H1 (cell line): Measurements from ENCODE around the gene WASF3. TPM values are rescaled to one million over a fixed set of nuclear protein-coding genes. Genes with fewer than 3 reads are reported as not detected.

Experiments used
- CTCF ChIA-PET: fragments of 300-600 bp; sonication (Branson Sonifier 250); formaldehyde crosslinking; loops from one replicate; lab custom pipeline; 2021; ENCODE audit not compliant: partially characterized antibody; lab: Charles Lee
- POLR2A ChIA-PET: fragments of 300-600 bp; sonication (Branson Sonifier 250); formaldehyde crosslinking; loops from one replicate; lab custom pipeline; 2021; ENCODE audit warnings: inconsistent platforms; ENCODE audit not compliant: partially characterized antibody; lab: Charles Lee
- DNase-seq, 2 experiments: peaks; one replicate each; pipeline versions ENCODE4 v3.0.0 to v3.0.0-alpha.2; 2010 to 2022; ENCODE audit warnings: low spot score in 2 of 2, low read depth in 1 of 2, mixed read lengths in 1 of 2
- FAIRE-seq: peaks from 2 replicates; lab custom pipeline; 2011; peaks lifted over from hg19 to GRCh38; lab: Jason Lieb, UNC
- H2AFZ ChIP-seq: 2 replicates; pipeline ENCODE4 v1.8.1; 2012; ENCODE audit warnings: low read length, inconsistent platforms
- H2AK5ac ChIP-seq: 2 replicates; pipeline ENCODE4 v1.6.1; 2013; ENCODE audit warnings: low read depth, low read length
- H2BK120ac ChIP-seq: replicated peaks from 2 replicates; pipeline ENCODE3; 2013; ENCODE audit warnings: low read depth, low read length, inconsistent platforms
- H2BK12ac ChIP-seq: 2 replicates; pipeline ENCODE4 v1.6.1; 2013; ENCODE audit warnings: low read depth, low read length
- H2BK15ac ChIP-seq: 2 replicates; pipeline ENCODE4 v1.6.1; 2013; ENCODE audit warnings: low read length
- H2BK20ac ChIP-seq: 2 replicates; pipeline ENCODE4 v1.6.1; 2013; ENCODE audit warnings: low read length
- H2BK5ac ChIP-seq: 2 replicates; pipeline ENCODE4 v1.6.1; 2013; ENCODE audit warnings: low read depth, low read length
- H3K14ac ChIP-seq: 2 replicates; pipeline ENCODE4 v1.6.1; 2013; ENCODE audit warnings: inconsistent platforms; ENCODE audit not compliant: insufficient read length
- H3K18ac ChIP-seq: 2 replicates; pipeline ENCODE4 v1.6.1; 2013; ENCODE audit warnings: low read length; ENCODE audit errors: extremely low read depth
- H3K23ac ChIP-seq: 2 replicates; pipeline ENCODE4 v1.6.1; 2013; ENCODE audit warnings: inconsistent platforms; ENCODE audit not compliant: insufficient read length
- H3K23me2 ChIP-seq: 2 replicates; pipeline ENCODE4 v1.6.1; 2013; ENCODE audit warnings: low read depth, low read length
- H3K27ac ChIP-seq: 2 replicates; pipeline ENCODE4 v1.6.1; 2011; ENCODE audit warnings: low read depth, low read length, inconsistent platforms
- H3K27me3 ChIP-seq, 4 experiments: replicated peaks in 1 of 4; 1 replicate in 1 of 4; 2 replicates in 3 of 4; pipeline versions ENCODE4 v1.6.1 to v1.8.1; 2011 to 2013; ENCODE audit warnings: low read length in 3 of 4, mild to moderate bottlenecking in 3 of 4, inconsistent platforms in 2 of 4, mixed read lengths in 2 of 4, moderate library complexity in 1 of 4; ENCODE audit not compliant: control insufficient read depth in 3 of 4, insufficient read depth in 3 of 4; ENCODE audit errors: extremely low read depth in 1 of 4
- H3K36me3 ChIP-seq, 4 experiments: 2 replicates each; pipeline versions ENCODE4 v1.6.1 to v1.8.1; 2011 to 2013; ENCODE audit warnings: mild to moderate bottlenecking in 4 of 4, low read length in 3 of 4, moderate library complexity in 2 of 4, control low read depth in 1 of 4, inconsistent platforms in 1 of 4; ENCODE audit not compliant: insufficient read depth in 4 of 4, control insufficient read depth in 2 of 4
- H3K4ac ChIP-seq: replicated peaks from 2 replicates; pipeline ENCODE3; 2013; ENCODE audit warnings: low read length, low read depth, mixed read lengths, inconsistent platforms; ENCODE audit not compliant: insufficient read length
- H3K4me1 ChIP-seq, 4 experiments: replicated peaks in 1 of 4; 1 replicate in 1 of 4; 2 replicates in 3 of 4; pipeline versions ENCODE4 v1.6.1 to v1.8.1; 2011 to 2013; ENCODE audit warnings: low read length in 3 of 4, inconsistent platforms in 2 of 4, mixed read lengths in 1 of 4; ENCODE audit not compliant: insufficient read depth in 4 of 4, control insufficient read depth in 3 of 4
- H3K4me2 ChIP-seq, 2 experiments: 2 replicates each; pipeline versions ENCODE4 v1.6.1 to v1.8.1; 2011 to 2013; ENCODE audit warnings: low read depth in 2 of 2, low read length in 2 of 2, control low read depth in 1 of 2, inconsistent platforms in 1 of 2, mild to moderate bottlenecking in 1 of 2; ENCODE audit not compliant: insufficient read depth in 1 of 2
- H3K4me3 ChIP-seq, 4 experiments: fragments of 200-600, 300-600 bp in 1 of 4; sonication (generic), shearing (Covaris generic), sonication (Bioruptor Twin) in 1 of 4; 2 replicates each; pipeline versions ENCODE4 v1.5.1 to v1.8.1; 2011 to 2016; ENCODE audit warnings: low read length in 4 of 4, low read depth in 3 of 4, control low read depth in 2 of 4, inconsistent platforms in 2 of 4, mild to moderate bottlenecking in 2 of 4, mixed read lengths in 1 of 4, moderate library complexity in 1 of 4; ENCODE audit not compliant: insufficient read depth in 2 of 4; ENCODE audit errors: extremely low read depth in 1 of 4
- H3K56ac ChIP-seq: replicated peaks from 2 replicates; pipeline ENCODE3; 2013; ENCODE audit warnings: low read depth, mild to moderate bottlenecking, mixed read lengths, low read length, inconsistent platforms; ENCODE audit not compliant: insufficient read length
- H3K79me1 ChIP-seq: 2 replicates; pipeline ENCODE4 v1.6.1; 2013; ENCODE audit warnings: low read depth, low read length, control low read depth
- H3K79me2 ChIP-seq, 2 experiments: 2 replicates each; pipeline versions ENCODE4 v1.6.1 to v1.8.1; 2012 to 2013; ENCODE audit warnings: low read length in 2 of 2, mild to moderate bottlenecking in 2 of 2, inconsistent platforms in 1 of 2; ENCODE audit not compliant: insufficient read depth in 2 of 2, control insufficient read depth in 1 of 2
- H3K9ac ChIP-seq, 4 experiments: replicated peaks in 1 of 4; 1 replicate in 1 of 4; 2 replicates in 3 of 4; pipeline versions ENCODE4 v1.6.1 to v1.8.1; 2011 to 2013; ENCODE audit warnings: low read depth in 3 of 4, low read length in 3 of 4, control low read depth in 2 of 4, mild to moderate bottlenecking in 2 of 4, moderate library complexity in 2 of 4, inconsistent platforms in 1 of 4; ENCODE audit errors: extremely low read depth in 1 of 4
- H3K9me3 ChIP-seq, 2 experiments: 2 replicates each; pipeline versions ENCODE4 v1.6.1 to v1.8.1; 2012 to 2013; ENCODE audit warnings: mild to moderate bottlenecking in 2 of 2, moderate library complexity in 2 of 2, control low read depth in 1 of 2, inconsistent platforms in 1 of 2, low read depth in 1 of 2, low read length in 1 of 2, mixed read lengths in 1 of 2; ENCODE audit not compliant: insufficient read depth in 2 of 2
- H4K20me1 ChIP-seq, 2 experiments: replicated peaks in 1 of 2; 2 replicates each; pipeline versions ENCODE3 to v1.8.1; 2011 to 2013; ENCODE audit warnings: inconsistent platforms in 2 of 2, low read length in 2 of 2, mild to moderate bottlenecking in 1 of 2; ENCODE audit not compliant: insufficient read depth in 2 of 2, control insufficient read depth in 1 of 2
- H4K5ac ChIP-seq: 2 replicates; pipeline ENCODE4 v1.6.1; 2013; ENCODE audit warnings: low read length, low read depth, mixed read lengths, inconsistent platforms; ENCODE audit not compliant: insufficient read length
- H4K8ac ChIP-seq: 2 replicates; pipeline ENCODE4 v1.8.0; 2013; ENCODE audit warnings: mild to moderate bottlenecking, moderate library complexity, low read length, inconsistent platforms; ENCODE audit not compliant: insufficient read depth; ENCODE audit errors: extremely low read depth
- H4K91ac ChIP-seq: replicated peaks from 2 replicates; pipeline ENCODE3; 2013; ENCODE audit warnings: low read length, mixed read lengths, inconsistent platforms; ENCODE audit not compliant: insufficient read length
- MAFK ChIP-seq: IDR thresholded peaks from 2 replicates; pipeline ENCODE4 v1.6.1; 2012; ENCODE audit warnings: low read depth, mild to moderate bottlenecking, improper control_type of control experiment, low read length
- NRF1 ChIP-seq: IDR thresholded peaks from 2 replicates; pipeline ENCODE4 v1.6.1; 2011; ENCODE audit warnings: mild to moderate bottlenecking, low read depth, low read length, improper control_type of control experiment
- RFX5 ChIP-seq: IDR thresholded peaks from 2 replicates; pipeline ENCODE4 v1.6.1; 2011; ENCODE audit warnings: low read depth, low read length, improper control_type of control experiment, borderline replicate concordance
- SRF ChIP-seq: IDR thresholded peaks from 2 replicates; pipeline ENCODE4 v1.6.1; 2011; ENCODE audit warnings: mild to moderate bottlenecking, low read depth, low read length, moderate library complexity
- TBP ChIP-seq: IDR thresholded peaks from 2 replicates; pipeline ENCODE4 v1.6.1; 2011; ENCODE audit warnings: low read depth, low read length, improper control_type of control experiment
- WGBS, 2 experiments: shearing (Covaris generic) in 1 of 2; methylation state at CpG; one replicate each; pipeline versions ENCODE4 v1.1.6 to v1.1.7; 2013 to 2015; ENCODE audit warnings: low lambda C conversion rate in 2 of 2, mixed read lengths in 2 of 2, inconsistent platforms in 1 of 2, low coverage in 1 of 2, missing lambda C conversion rate in 1 of 2; ENCODE audit not compliant: insufficient replicate concordance in 2 of 2, insufficient coverage in 1 of 2, insufficient read length in 1 of 2; ENCODE audit errors: extremely low coverage in 1 of 2, missing lambda C conversion rate in 1 of 2; 5-methylcytosine and 5-hydroxymethylcytosine counted together
- polyA plus RNA-seq, 7 experiments: library from polyadenylated mRNA; depleted of rRNA in 3 of 7; stranded (reverse) in 5 of 7; unstranded in 2 of 7; fragments of >200 nt in 5 of 7; fragments of 200-250 nt in 2 of 7; gene quantifications; 1 replicate in 5 of 7; 2 replicates in 1 of 7; 4 replicates in 1 of 7; pipeline versions ENCODE4 v1.2.1 to v1.2.3, GENCODE V29; 2011 to 2013; ENCODE audit warnings: missing spikeins in 2 of 7, mixed read lengths in 2 of 7
- total RNA-seq: library from RNA; stranded (reverse); fragmentation: NEBNext Ultra II Directional; extraction: Animal tissue kit (Norgen Biotek cat#: 25700); gene quantifications from 2 replicates; pipeline ENCODE4 v1.2.1, GENCODE V29; 2021

Gene WASF3
- total and polyA plus RNA-seq, 2 of the 8 experiments (the other 6 are each of a cell fraction or from before 2014, with no cell fraction given) = 18.7 to 39.8 TPM

GRCh38 chr13:26590379-26590778, 32.9 kb downstream of the WASF3 start:
- H2BK15ac ChIP-seq = no peak overlapping the region
- no peak overlapping the region for H3K56ac ChIP-seq
- peaks cover 0 to 1% (median 0%) of the 10 kb centered on the region in 4 experiments; a peak in 1 of 7 replicates for H3K27me3 ChIP-seq
- no peaks in the 10 kb centered on the region for H3K9me3 ChIP-seq
- H3K18ac ChIP-seq = no peak overlapping the region
- no peak overlapping the region for H4K8ac ChIP-seq
- H3K4me3 ChIP-seq = no peak overlapping the region
- no peak for FAIRE-seq
- TF ChIP-seq SRF = no peak
- no peak for TF ChIP-seq NRF1
- no peak for TF ChIP-seq MAFK
- no peak for TF ChIP-seq RFX5
- no peak for TF ChIP-seq TBP
- H3K23me2 ChIP-seq = no peaks in the 10 kb centered on the region; the same call in 1 of the 2 replicates
- H2BK20ac ChIP-seq = no peak overlapping the region
- H2AK5ac ChIP-seq = no peak overlapping the region
- H3K4me1 ChIP-seq = peaks cover 0 to 3% (median under 1%) of the 10 kb centered on the region in 4 experiments; a peak in 2 of 7 replicates
- no peak overlapping the region for H3K27ac ChIP-seq
- ChIA-PET CTCF (interaction anchor here (1.2 to 2.1 kb wide), 3 partner anchors 10 to 38 kb away, joined by 3 to 6 read pairs (median 3); no protein-coding TSS in a partner anchor), POLR2A (no interaction called here)
- H3K23ac ChIP-seq = no peak overlapping the region
- no peak overlapping the region for H2BK12ac ChIP-seq
- no peak overlapping the region for H4K91ac ChIP-seq
- no peak overlapping the region for H4K5ac ChIP-seq
- DNase-seq = no peak
- no peak overlapping the region for H3K4ac ChIP-seq
- H2AFZ ChIP-seq = no peak overlapping the region
- H3K9ac ChIP-seq = no peak overlapping the region
- H3K79me2 ChIP-seq = peaks cover 0 to 66% of the 10 kb centered on the region in 2 experiments; a peak in 2 of 4 replicates
- no peaks in the 10 kb centered on the region for H3K36me3 ChIP-seq
- H4K20me1 ChIP-seq = peaks cover 1 to 11% of the 10 kb centered on the region in 2 experiments
- H3K4me2 ChIP-seq = no peak overlapping the region
- H3K79me1 ChIP-seq = peaks cover 2% of the 10 kb centered on the region; the same call in 1 of the 2 replicates
- no peak overlapping the region for H2BK120ac ChIP-seq
- no peak overlapping the region for H3K14ac ChIP-seq
- no peak overlapping the region for H2BK5ac ChIP-seq
- WGBS, 2 experiments = 97% methylated on average over 2 of the region's 2 CpGs; no CpG with 5 or more reads in 1 of the 2 experiments
